Measurements from ENCODE around the gene PHF24. TPM values are rescaled to one million over a fixed set of nuclear protein-coding genes. Genes with fewer than 3 reads are reported as not detected.
A peak's percentile ranks its signal among the peaks of the same experiment; 100 is the strongest.

Gene PHF24
- total RNA-seq, 1 experiment from 2014 or later: 0.47 TPM

DNA sequence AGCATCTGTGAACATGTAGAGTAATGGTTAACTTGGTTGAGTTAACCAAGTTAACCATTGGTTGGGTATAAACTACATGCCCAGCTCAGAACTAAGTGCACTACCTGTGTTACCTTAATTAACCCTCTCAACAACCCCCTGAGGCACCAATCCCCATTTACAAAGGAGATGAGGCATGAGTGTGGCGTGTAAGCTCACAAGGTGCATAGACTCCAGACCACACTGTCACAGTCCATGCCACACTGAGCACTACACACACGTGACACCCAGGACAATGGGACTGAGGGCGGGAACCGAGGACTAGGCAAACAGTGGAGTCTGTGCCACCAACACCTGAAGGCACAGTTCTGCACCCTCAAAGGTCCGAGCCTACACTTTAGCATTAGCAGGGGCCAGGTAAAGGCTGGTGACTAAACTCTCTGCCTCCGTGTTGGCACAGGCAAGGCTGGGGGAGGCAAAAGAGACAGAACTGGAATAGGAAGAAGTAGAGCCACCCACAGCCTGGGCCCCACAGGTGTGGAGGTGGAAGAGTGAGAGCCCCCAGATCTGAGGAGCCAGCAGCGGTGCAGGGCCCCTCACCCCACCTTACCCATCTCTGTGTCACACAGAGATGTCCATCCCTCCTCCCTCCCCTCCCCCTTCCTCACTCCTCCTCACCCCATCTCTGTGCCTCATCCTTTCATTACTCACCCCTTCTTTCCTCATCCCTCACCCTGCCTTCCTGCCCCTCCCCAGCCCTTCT lies 29.2 kb downstream of the PHF24 start:
- Histone ChIP-seq H3K9me2 (ENCODE audit: insufficient read depth) (no peaks in the 10 kb centered on the region), H3K9me3 (ENCODE audit: control insufficient read depth in 1 of 2, insufficient read depth in 1 of 2, low read depth in 1 of 2, low read length in 2 of 2) (no peaks in the 10 kb centered on the region), H3K9ac (ENCODE audit: low read length) (no peak overlapping the region), H3K4me3 (replicated peaks in 1 of 2; ENCODE audit: low read depth in 1 of 2, low read length in 2 of 2) (no peak overlapping the region), H3K36me3 (ENCODE audit: control insufficient read depth in 1 of 2, insufficient read depth in 2 of 2, low read length in 2 of 2) (no peaks in the 10 kb centered on the region), H3K27ac (ENCODE audit: low read depth, low read length) (no peak overlapping the region), H3K4me2 (ENCODE audit: low read length) (no peak overlapping the region), H4K20me1 (ENCODE audit: insufficient read depth) (no peaks in the 10 kb centered on the region), H3K27me3 (ENCODE audit: insufficient read depth, low read length) (no peaks in the 10 kb centered on the region), H2AFZ (ENCODE audit: low read depth, low read length, poor library complexity, severe bottlenecking) (no peak overlapping the region), H3K4me1 (ENCODE audit: control insufficient read depth in 1 of 2, insufficient read depth in 2 of 2, low read length in 2 of 2) (peaks cover 11 to 37% of the 10 kb centered on the region in 2 experiments), H3K79me2 (ENCODE audit: insufficient read depth, low read length) (no peaks in the 10 kb centered on the region)
- TF ChIP-seq ELF1 (IDR thresholded peaks at IDR 0.05; ENCODE audit: borderline replicate concordance, low read depth): no peak
- BruUV-seq (replicated peaks): no TSS peak
- no peak for ATAC-seq
- POLR2A ChIA-PET: no interaction called here
- no peak for DNase-seq (ENCODE audit: low read depth, low spot score)
- RAD21 ChIA-PET (ENCODE audit: low non-redundant PET in 1 of 2, low total read pairs in 2 of 2, uncharacterized antibody in 2 of 2, unreplicated experiment in 2 of 2): no interaction called here
- CTCF ChIA-PET: interaction anchor here (1.1 kb wide), 1 partner anchor 88 kb away, joined by 4 read pairs; no protein-coding TSS in a partner anchor
- intact Hi-C loops (cut with micrococcal nuclease): loop anchor here (10.0 kb wide), 2 partner anchors 313 to 487 kb away; no protein-coding TSS in a partner anchor

DNA sequence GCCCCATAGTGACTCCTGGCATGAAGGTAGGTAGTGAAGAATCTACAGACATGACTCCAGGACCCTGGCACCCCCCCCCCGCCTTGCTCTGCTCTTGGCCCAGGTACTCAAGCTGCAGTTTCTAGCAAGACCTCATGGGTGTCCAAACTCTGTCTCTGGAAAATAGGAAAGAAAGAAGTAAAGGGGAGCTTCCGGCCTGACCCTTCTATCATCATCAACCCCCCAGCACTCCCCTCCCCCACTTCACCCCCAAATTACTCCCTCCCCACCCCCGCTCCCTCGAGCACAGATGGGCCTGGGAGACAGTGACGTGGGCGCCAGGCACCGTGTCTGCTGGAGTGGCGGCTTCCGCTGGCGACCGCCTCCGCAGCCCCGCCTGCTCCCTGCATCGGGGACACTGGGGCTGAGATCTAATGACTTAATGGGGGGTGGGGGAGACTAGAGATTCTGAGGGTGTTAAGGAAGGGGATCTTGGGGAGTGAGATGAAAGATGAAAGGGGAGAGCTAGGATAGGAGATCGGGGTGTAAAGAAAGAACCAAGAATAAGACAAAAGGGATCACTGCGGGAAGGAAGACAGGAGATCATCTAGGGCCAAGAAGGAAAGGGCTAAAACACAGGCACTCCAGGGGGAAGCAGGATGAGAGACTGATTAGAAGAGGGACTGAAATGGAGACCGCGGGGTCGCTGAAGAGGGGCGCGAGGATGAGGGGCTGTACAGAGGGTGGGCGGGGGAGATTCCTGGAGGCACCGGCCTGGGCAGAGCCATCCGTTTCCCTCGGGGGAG lies 30.3 kb downstream of the PHF24 start:
- BruUV-seq (replicated peaks): no TSS peak

More for the DNA sequence above, 30.3 kb downstream of the PHF24 start:
- H3K27me3 ChIP-seq (ENCODE audit: insufficient read depth, low read length): no peaks in the 10 kb centered on the region
- H3K36me3 ChIP-seq (ENCODE audit: control insufficient read depth in 1 of 2, insufficient read depth in 2 of 2, low read length in 2 of 2): no peaks in the 10 kb centered on the region
- H4K20me1 ChIP-seq (ENCODE audit: insufficient read depth): no peaks in the 10 kb centered on the region
- CTCF ChIA-PET: interaction anchor here (2.6 kb wide), 1 partner anchor 89 kb away, joined by 14 read pairs; no protein-coding TSS in a partner anchor
- H3K27ac ChIP-seq (ENCODE audit: low read depth, low read length): no peak overlapping the region
- H3K9me3 ChIP-seq (ENCODE audit: control insufficient read depth in 1 of 2, insufficient read depth in 1 of 2, low read depth in 1 of 2, low read length in 2 of 2): no peaks in the 10 kb centered on the region
- no peak overlapping the region for H2AFZ ChIP-seq (ENCODE audit: low read depth, low read length, poor library complexity, severe bottlenecking)
- no peaks in the 10 kb centered on the region for H3K9me2 ChIP-seq (ENCODE audit: insufficient read depth)
- ATAC-seq (no peak), DNase-seq (ENCODE audit: low read depth, low spot score) (no peak)
- H3K79me2 ChIP-seq (ENCODE audit: insufficient read depth, low read length): no peaks in the 10 kb centered on the region
- no peak overlapping the region; the same call in 1 of the 2 replicates for H3K9ac ChIP-seq (ENCODE audit: low read length)
- H3K4me3 ChIP-seq (replicated peaks in 1 of 2; ENCODE audit: low read depth in 1 of 2, low read length in 2 of 2): peak overlapping the region in 1 of 2 experiments; percentile 73; a peak in 3 of 4 replicates
- peak overlapping the region; percentile 94 for H3K4me2 ChIP-seq (ENCODE audit: low read length)
- TF ChIP-seq ZFX (IDR thresholded peaks at IDR 0.05) (no peak), EGR1 (IDR thresholded peaks at IDR 0.05; ENCODE audit: low read depth) (no peak), CBX3 (IDR thresholded peaks at IDR 0.05; ENCODE audit: low read depth) (no peak), EZH2 (IDR thresholded peaks at IDR 0.05) (no peak), SIN3A (IDR thresholded peaks at IDR 0.05; ENCODE audit: low read depth) (no peak), EZH2phosphoT487 (IDR thresholded peaks at IDR 0.05; ENCODE audit: borderline replicate concordance) (no peak), ZNF274 (IDR thresholded peaks at IDR 0.05; ENCODE audit: low read depth, low read length) (no peak), SRF (IDR thresholded peaks at IDR 0.05; ENCODE audit: low read depth) (no peak)
- peaks cover 17 to 48% of the 10 kb centered on the region in 2 experiments for H3K4me1 ChIP-seq (ENCODE audit: control insufficient read depth in 1 of 2, insufficient read depth in 2 of 2, low read length in 2 of 2)
- RAD21 ChIA-PET (ENCODE audit: low non-redundant PET in 1 of 2, low total read pairs in 2 of 2, uncharacterized antibody in 2 of 2, unreplicated experiment in 2 of 2): no interaction called here
- POLR2A ChIA-PET: no interaction called here
- intact Hi-C loops (cut with micrococcal nuclease): loop anchor here (10.0 kb wide), 2 partner anchors 314 to 486 kb away; no protein-coding TSS in a partner anchor
